ENCODE data around the gene NSD1.

NSD1 gene

GRCh38 chr5:177093803-177094202, 39.8 kb upstream of the NSD1 start:
- H3K36me3 ChIP-seq (ENCODE audit: insufficient read depth, low read length), result no peaks in the 10 kb centered on the region
- H3K27me3 ChIP-seq (ENCODE audit: insufficient read depth, low read length), result peaks cover 30% of the 10 kb centered on the region
- H3K4me1 ChIP-seq (ENCODE audit: insufficient read depth, low read length), result peaks cover 6% of the 10 kb centered on the region
- no peak overlapping the region for H2AFZ ChIP-seq (ENCODE audit: low read depth, low read length)
- no peaks in the 10 kb centered on the region for H3K9me3 ChIP-seq (ENCODE audit: low read length)
- H3K4me3 ChIP-seq (ENCODE audit: low read length), result no peak overlapping the region

GRCh38 chr5:177094224-177095087, 39.1 kb upstream of the NSD1 start:
- peaks cover 24% of the 10 kb centered on the region for H3K27me3 ChIP-seq (ENCODE audit: insufficient read depth, low read length)
- H2AFZ ChIP-seq (ENCODE audit: low read depth, low read length), result no peak overlapping the region
- peaks cover 6% of the 10 kb centered on the region for H3K4me1 ChIP-seq (ENCODE audit: insufficient read depth, low read length)
- H3K36me3 ChIP-seq (ENCODE audit: insufficient read depth, low read length), result no peaks in the 10 kb centered on the region
- H3K9me3 ChIP-seq (ENCODE audit: low read length), result no peaks in the 10 kb centered on the region
- H3K4me3 ChIP-seq (ENCODE audit: low read length), result no peak overlapping the region

GRCh38 chr5:177095088-177095669, 38.4 kb upstream of the NSD1 start:
- Histone ChIP-seq H3K9me3 (ENCODE audit: low read length) (no peaks in the 10 kb centered on the region), H3K4me1 (ENCODE audit: insufficient read depth, low read length) (peaks cover 6% of the 10 kb centered on the region), H3K4me3 (ENCODE audit: low read length) (no peak overlapping the region), H2AFZ (ENCODE audit: low read depth, low read length) (no peak overlapping the region), H3K27me3 (ENCODE audit: insufficient read depth, low read length) (peaks cover 17% of the 10 kb centered on the region), H3K36me3 (ENCODE audit: insufficient read depth, low read length) (no peaks in the 10 kb centered on the region)

- H3K4me1 ChIP-seq (ENCODE audit: insufficient read depth, low read length), result peaks cover 6% of the 10 kb centered on the region
Observed at GRCh38 chr5:177096162-177097015, 37.2 kb upstream of the NSD1 start.

GRCh38 chr5:177097016-177097985, 36.3 kb upstream of the NSD1 start:
- no peak overlapping the region for H3K4me3 ChIP-seq (ENCODE audit: low read length)

More at GRCh38 chr5:177096162-177097015, 37.2 kb upstream of the NSD1 start:
- H3K27me3 ChIP-seq (ENCODE audit: insufficient read depth, low read length), result peaks cover 12% of the 10 kb centered on the region
- H2AFZ ChIP-seq (ENCODE audit: low read depth, low read length), result no peak overlapping the region
- no peaks in the 10 kb centered on the region for H3K9me3 ChIP-seq (ENCODE audit: low read length)
- H3K4me3 ChIP-seq (ENCODE audit: low read length), result no peak overlapping the region
- no peaks in the 10 kb centered on the region for H3K36me3 ChIP-seq (ENCODE audit: insufficient read depth, low read length)

GRCh38 chr5:177098120-177098469, 35.5 kb upstream of the NSD1 start:
- peaks cover 6% of the 10 kb centered on the region for H3K4me1 ChIP-seq (ENCODE audit: insufficient read depth, low read length)
- no peak overlapping the region for H3K4me3 ChIP-seq (ENCODE audit: low read length)
- H3K27me3 ChIP-seq (ENCODE audit: insufficient read depth, low read length), result peaks cover 6% of the 10 kb centered on the region
- no peaks in the 10 kb centered on the region for H3K36me3 ChIP-seq (ENCODE audit: insufficient read depth, low read length)
- H3K9me3 ChIP-seq (ENCODE audit: low read length), result no peaks in the 10 kb centered on the region
- no peak overlapping the region for H2AFZ ChIP-seq (ENCODE audit: low read depth, low read length)

More at GRCh38 chr5:177097016-177097985, 36.3 kb upstream of the NSD1 start:
- Histone ChIP-seq H3K36me3 (ENCODE audit: insufficient read depth, low read length) (no peaks in the 10 kb centered on the region), H3K9me3 (ENCODE audit: low read length) (no peaks in the 10 kb centered on the region), H2AFZ (ENCODE audit: low read depth, low read length) (no peak overlapping the region), H3K4me1 (ENCODE audit: insufficient read depth, low read length) (peaks cover 6% of the 10 kb centered on the region), H3K27me3 (ENCODE audit: insufficient read depth, low read length) (peaks cover 6% of the 10 kb centered on the region)

- Histone ChIP-seq H3K27me3 (ENCODE audit: insufficient read depth, low read length) (peaks cover 6% of the 10 kb centered on the region), H3K4me1 (ENCODE audit: insufficient read depth, low read length) (peaks cover 6% of the 10 kb centered on the region), H3K36me3 (ENCODE audit: insufficient read depth, low read length) (no peaks in the 10 kb centered on the region), H3K4me3 (ENCODE audit: low read length) (no peak overlapping the region), H3K9me3 (ENCODE audit: low read length) (no peaks in the 10 kb centered on the region), H2AFZ (ENCODE audit: low read depth, low read length) (no peak overlapping the region)
Observed at GRCh38 chr5:177098470-177099141, 35.0 kb upstream of the NSD1 start.

- Histone ChIP-seq H3K4me3 (ENCODE audit: low read length) (no peak overlapping the region), H3K27me3 (ENCODE audit: insufficient read depth, low read length) (peaks cover 8% of the 10 kb centered on the region), H2AFZ (ENCODE audit: low read depth, low read length) (no peak overlapping the region), H3K36me3 (ENCODE audit: insufficient read depth, low read length) (no peaks in the 10 kb centered on the region), H3K4me1 (ENCODE audit: insufficient read depth, low read length) (peaks cover 2% of the 10 kb centered on the region), H3K9me3 (ENCODE audit: low read length) (no peaks in the 10 kb centered on the region)
Observed at GRCh38 chr5:177099422-177100093, 34.0 kb upstream of the NSD1 start.

- H3K4me1 ChIP-seq (ENCODE audit: insufficient read depth, low read length), result no peaks in the 10 kb centered on the region
- no peaks in the 10 kb centered on the region for H3K36me3 ChIP-seq (ENCODE audit: insufficient read depth, low read length)
- no peaks in the 10 kb centered on the region for H3K9me3 ChIP-seq (ENCODE audit: low read length)
- H2AFZ ChIP-seq (ENCODE audit: low read depth, low read length), result no peak overlapping the region
- no peak overlapping the region for H3K4me3 ChIP-seq (ENCODE audit: low read length)
- peaks cover 8% of the 10 kb centered on the region for H3K27me3 ChIP-seq (ENCODE audit: insufficient read depth, low read length)
Observed at GRCh38 chr5:177100714-177101121, 32.9 kb upstream of the NSD1 start.

GRCh38 chr5:177103523-177104253, 29.9 kb upstream of the NSD1 start:
- Histone ChIP-seq H3K4me1 (ENCODE audit: insufficient read depth, low read length) (no peaks in the 10 kb centered on the region), H3K9me3 (ENCODE audit: low read length) (no peaks in the 10 kb centered on the region), H3K4me3 (ENCODE audit: low read length) (no peak overlapping the region), H2AFZ (ENCODE audit: low read depth, low read length) (no peak overlapping the region), H3K36me3 (ENCODE audit: insufficient read depth, low read length) (no peaks in the 10 kb centered on the region), H3K27me3 (ENCODE audit: insufficient read depth, low read length) (peaks cover 8% of the 10 kb centered on the region)

All from neuron (in vitro differentiated cells).